ENCODE measurements around the gene E2F4. TPM values are rescaled to one million over a fixed set of nuclear protein-coding genes. Genes with fewer than 3 reads are reported as not detected.

Gene E2F4
- total RNA-seq, 1 experiment from 2014 or later: 73.6 TPM

- in situ Hi-C loops (cut with HindIII; ENCODE audit: low pct_unique_long_range_greater_than_20kb, low sequenced_read_pairs): no loop called here
- peak; percentile 12 for DNase-seq (ENCODE audit: low read depth, low spot score)
These were observed 23.8 kb downstream of the E2F4 start for GRCh38 chr16:67215706-67216105.

DNA sequence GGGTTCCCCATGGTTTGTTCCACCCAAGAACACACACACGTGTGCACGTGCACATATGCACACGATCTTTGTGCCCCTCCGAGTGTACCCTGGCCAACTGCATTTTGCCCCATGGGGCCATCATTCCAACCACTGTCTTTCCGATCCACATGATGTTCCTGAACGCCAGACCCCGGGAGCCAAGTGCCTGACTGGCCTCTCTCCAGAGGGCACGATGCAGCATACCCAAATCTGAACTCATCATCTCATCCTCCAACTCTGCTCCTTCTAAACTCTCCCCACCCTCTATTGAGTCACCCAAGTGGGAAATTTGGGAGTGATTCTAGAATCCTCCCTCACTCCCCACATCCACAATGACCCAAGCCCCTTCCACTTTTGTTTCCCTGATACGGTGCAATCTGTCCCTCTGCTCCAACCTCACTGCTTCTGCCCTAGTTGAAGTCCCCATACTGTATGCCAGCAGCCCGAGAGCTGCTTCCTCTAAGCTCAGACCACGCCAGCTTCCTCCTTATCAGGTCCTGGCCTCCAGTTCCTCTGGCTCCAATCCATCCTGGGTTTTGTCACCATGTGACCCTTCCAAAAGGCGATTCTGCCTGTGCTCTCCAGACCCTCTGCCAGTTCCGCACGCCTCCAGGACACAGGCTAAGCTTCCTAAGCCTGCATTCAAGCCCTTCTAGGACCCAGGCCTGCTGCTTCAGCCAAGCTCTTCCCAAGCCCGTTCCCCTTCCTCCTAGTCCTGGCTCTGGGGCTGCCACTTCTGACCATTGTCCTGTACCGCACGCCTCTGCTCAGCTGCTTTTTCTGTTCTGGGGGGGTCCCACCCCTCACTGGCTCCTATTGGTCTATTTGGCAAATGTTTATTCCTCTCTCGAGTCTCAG lies 24.9 kb downstream of the E2F4 start:
- in situ Hi-C loops (cut with HindIII; ENCODE audit: low pct_unique_long_range_greater_than_20kb, low sequenced_read_pairs): no loop called here

DNA sequence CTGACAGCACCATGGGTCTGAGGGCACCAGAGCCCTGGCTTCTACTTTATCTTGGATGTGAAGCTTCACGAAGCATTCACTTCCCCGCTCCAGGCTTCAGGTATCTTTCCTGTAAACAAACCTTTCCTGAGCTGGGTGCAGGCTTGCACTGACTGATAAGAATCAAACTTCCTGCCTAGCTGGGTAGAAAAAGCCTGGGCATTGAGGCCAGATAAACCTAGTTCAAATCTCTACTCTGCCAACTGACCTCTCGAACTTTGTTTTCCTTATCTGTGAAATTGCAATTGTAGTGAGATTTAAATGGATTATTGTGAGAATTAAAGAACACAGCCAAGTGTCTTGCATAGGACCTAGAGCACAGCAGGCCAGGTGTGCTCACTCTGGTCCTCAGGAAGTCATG lies 32.0 kb downstream of the E2F4 start:
- DNase-seq (ENCODE audit: low read depth, low spot score): no peak
- in situ Hi-C loops (cut with HindIII; ENCODE audit: low pct_unique_long_range_greater_than_20kb, low sequenced_read_pairs): no loop called here

More for the DNA sequence above, 24.9 kb downstream of the E2F4 start:
- no peak for DNase-seq (ENCODE audit: low read depth, low spot score)

- in situ Hi-C loops (cut with HindIII; ENCODE audit: low pct_unique_long_range_greater_than_20kb, low sequenced_read_pairs): no loop called here
These were observed 34.4 kb downstream of the E2F4 start for GRCh38 chr16:67226295-67226803.

GRCh38 chr16:67226804-67227566 lies 35.0 kb downstream of the E2F4 start, which contains the start of gene TMEM208:
TMEM208 (plus strand) TSS chr16:67227130; CDS start chr16:67227219, 89 bp downstream.
- DNase-seq (ENCODE audit: low read depth, low spot score): peak; percentile 98
- in situ Hi-C loops (cut with HindIII; ENCODE audit: low pct_unique_long_range_greater_than_20kb, low sequenced_read_pairs): no loop called here

More at GRCh38 chr16:67226295-67226803, 34.4 kb downstream of the E2F4 start:
- no peak for DNase-seq (ENCODE audit: low read depth, low spot score)

- in situ Hi-C loops (cut with HindIII; ENCODE audit: low pct_unique_long_range_greater_than_20kb, low sequenced_read_pairs): no loop called here
- no peak for DNase-seq (ENCODE audit: low read depth, low spot score)
These were observed 35.6 kb downstream of the E2F4 start for GRCh38 chr16:67227567-67227921.

GRCh38 chr16:67228034-67228785 lies 36.3 kb downstream of the E2F4 start:
- in situ Hi-C loops (cut with HindIII; ENCODE audit: low pct_unique_long_range_greater_than_20kb, low sequenced_read_pairs): no loop called here
- no peak for DNase-seq (ENCODE audit: low read depth, low spot score)

- in situ Hi-C loops (cut with HindIII; ENCODE audit: low pct_unique_long_range_greater_than_20kb, low sequenced_read_pairs): no loop called here
- DNase-seq (ENCODE audit: low read depth, low spot score): no peak
These were observed 37.0 kb downstream of the E2F4 start for GRCh38 chr16:67228905-67229304.

DNA sequence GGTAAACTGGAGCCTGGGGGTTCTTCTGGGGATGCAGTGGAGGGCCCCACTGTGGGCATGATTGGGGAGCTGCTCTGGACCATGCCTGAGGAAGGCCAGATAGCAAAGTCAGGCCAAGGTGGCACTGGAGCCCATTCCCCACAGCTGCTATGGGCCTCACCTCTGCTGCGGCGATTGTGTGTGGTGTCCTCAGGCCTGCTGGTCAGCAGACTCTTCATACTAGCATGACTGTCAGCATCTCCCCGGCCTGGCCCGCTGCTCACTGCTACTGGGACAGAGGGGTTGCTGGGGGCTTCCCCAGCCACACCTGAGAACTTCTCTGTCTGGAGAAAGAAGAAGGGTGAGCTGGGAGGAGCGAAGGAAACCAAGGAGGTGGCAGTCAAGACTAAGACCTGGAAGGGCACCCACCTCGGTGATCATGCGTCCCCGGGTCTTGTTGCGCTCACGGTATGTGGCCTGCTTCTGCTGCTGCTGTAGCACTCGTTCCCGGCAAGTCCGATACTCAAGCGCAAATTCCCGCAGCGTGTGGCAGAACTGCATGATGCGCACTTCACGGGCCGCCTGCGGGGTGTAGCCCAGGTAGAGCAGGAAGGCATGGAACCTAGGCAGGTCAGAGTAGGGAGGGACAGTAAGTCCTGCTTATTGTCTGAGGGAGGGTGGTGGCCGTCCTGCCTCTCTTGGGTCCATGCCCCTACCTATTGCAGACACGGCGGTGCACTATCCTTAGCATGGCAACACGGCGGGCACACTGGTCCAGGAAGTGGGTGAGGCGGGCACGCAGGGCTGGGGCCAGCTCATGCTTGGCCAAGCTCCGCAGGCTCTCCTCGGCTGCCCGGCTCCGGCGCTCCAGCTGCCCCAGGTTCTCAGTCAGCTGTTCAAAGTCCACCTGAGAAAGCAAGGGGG lies 38.2 kb downstream of the E2F4 start:
- in situ Hi-C loops (cut with HindIII; ENCODE audit: low pct_unique_long_range_greater_than_20kb, low sequenced_read_pairs): no loop called here
- DNase-seq (ENCODE audit: low read depth, low spot score): no peak

- DNase-seq (ENCODE audit: low read depth, low spot score): no peak
These were observed 39.1 kb downstream of the E2F4 start for GRCh38 chr16:67230809-67231660.

GRCh38 chr16:67233596-67233995 lies 41.6 kb downstream of the E2F4 start:
- in situ Hi-C loops (cut with HindIII; ENCODE audit: low pct_unique_long_range_greater_than_20kb, low sequenced_read_pairs): no loop called here

More at GRCh38 chr16:67230809-67231660, 39.1 kb downstream of the E2F4 start:
- in situ Hi-C loops (cut with HindIII; ENCODE audit: low pct_unique_long_range_greater_than_20kb, low sequenced_read_pairs): no loop called here

GRCh38 chr16:67234180-67234597 lies 42.2 kb downstream of the E2F4 start:
- DNase-seq (ENCODE audit: low read depth, low spot score): no peak
- in situ Hi-C loops (cut with HindIII; ENCODE audit: low pct_unique_long_range_greater_than_20kb, low sequenced_read_pairs): no loop called here

More at GRCh38 chr16:67233596-67233995, 41.6 kb downstream of the E2F4 start:
- DNase-seq (ENCODE audit: low read depth, low spot score): no peak

DNA sequence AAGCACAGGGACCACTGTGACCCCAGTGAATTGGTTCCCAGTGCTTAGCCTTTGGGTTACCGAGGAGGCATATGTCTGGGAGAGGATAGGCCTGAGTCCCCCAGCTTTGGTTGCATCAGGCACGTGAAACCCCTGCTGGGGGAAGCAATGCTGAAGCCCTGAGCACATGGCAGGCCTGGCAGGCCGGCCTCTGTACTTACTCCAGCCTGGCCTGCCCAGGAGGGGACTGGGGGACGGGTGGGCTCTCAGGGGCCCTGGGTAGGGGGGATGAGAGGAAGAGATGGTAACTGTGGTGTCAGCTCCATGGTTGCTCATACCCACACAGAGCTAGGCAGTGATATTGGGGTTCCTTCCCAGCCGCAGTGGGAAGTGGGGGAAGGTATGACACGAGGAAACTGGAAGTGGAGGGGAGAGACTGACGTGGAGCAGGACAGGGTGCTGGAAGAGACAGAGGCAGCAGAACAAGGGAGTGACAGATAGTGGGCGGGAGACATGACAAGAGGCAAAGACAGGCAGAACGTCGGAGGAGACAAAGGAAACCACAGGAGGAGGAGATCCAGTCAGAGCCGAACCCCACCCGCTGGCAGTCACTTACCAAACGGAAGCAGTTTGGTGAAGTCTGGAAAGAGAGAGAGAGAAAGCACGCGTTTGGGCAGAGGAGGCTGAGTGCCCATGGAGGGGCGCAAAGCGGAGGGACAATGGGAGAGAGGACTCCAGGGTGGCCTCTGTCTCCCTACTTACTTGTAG lies 44.0 kb downstream of the E2F4 start:
- in situ Hi-C loops (cut with HindIII; ENCODE audit: low pct_unique_long_range_greater_than_20kb, low sequenced_read_pairs): no loop called here
- no peak for DNase-seq (ENCODE audit: low read depth, low spot score)

GRCh38 chr16:67236563-67237395 lies 44.8 kb downstream of the E2F4 start:
- in situ Hi-C loops (cut with HindIII; ENCODE audit: low pct_unique_long_range_greater_than_20kb, low sequenced_read_pairs): no loop called here
- peak; percentile 73 for DNase-seq (ENCODE audit: low read depth, low spot score)

Measured in SK-MEL-5 (cell line).